Rectal smooth muscle tissue (tissue), 1 donor: ENCODE data around the gene ZNF470.

Experiments
- H3K27ac ChIP-seq: one replicate; pipeline ENCODE4 v1.7.0; 2013; ENCODE audit warnings: low read depth, low read length, inconsistent platforms
- H3K27me3 ChIP-seq: one replicate; pipeline ENCODE4 v1.7.0; 2013; ENCODE audit warnings: low read length; ENCODE audit not compliant: control insufficient read depth, insufficient read depth
- H3K36me3 ChIP-seq: one replicate; pipeline ENCODE4 v1.7.0; 2013; ENCODE audit warnings: low read length; ENCODE audit not compliant: control insufficient read depth, insufficient read depth
- H3K4me1 ChIP-seq: one replicate; pipeline ENCODE4 v1.7.0; 2013; ENCODE audit warnings: low read length; ENCODE audit not compliant: control insufficient read depth, insufficient read depth
- H3K4me3 ChIP-seq: one replicate; pipeline ENCODE4 v1.7.0; 2013; ENCODE audit warnings: low read length
- H3K9ac ChIP-seq: one replicate; pipeline ENCODE4 v1.7.0; 2013; ENCODE audit warnings: low read length

The ZNF470 gene

GRCh38 chr19:56567274-56568120 lies at the start of gene ZNF470:
Gene ZNF470 (plus strand): TSS chr19:56567468. CDS start chr19:56570312, 2,844 bp downstream.
- peak within 1 kb of the TSS; percentile 85 for H3K27ac ChIP-seq
- no peaks in the 10 kb centered on the region for H3K27me3 ChIP-seq
- peak within 1 kb of the TSS; percentile 76 for H3K9ac ChIP-seq
- H3K4me1 ChIP-seq, result peaks cover 4% of the 10 kb centered on the region
- H3K36me3 ChIP-seq, result peaks cover 7% of the 10 kb centered on the region
- H3K4me3 ChIP-seq, result peak within 1 kb of the TSS; percentile 88

GRCh38 chr19:56525214-56525860 lies 41.9 kb upstream of the ZNF470 start:
- no peak overlapping the region for H3K4me3 ChIP-seq
- no peak overlapping the region for H3K27ac ChIP-seq
- no peaks in the 10 kb centered on the region for H3K27me3 ChIP-seq
- H3K9ac ChIP-seq, result no peak overlapping the region
- peaks cover 12% of the 10 kb centered on the region for H3K36me3 ChIP-seq
- H3K4me1 ChIP-seq, result no peaks in the 10 kb centered on the region

GRCh38 chr19:56537442-56537841 lies 29.8 kb upstream of the ZNF470 start:
- H3K4me1 ChIP-seq, result peaks cover 8% of the 10 kb centered on the region
- no peaks in the 10 kb centered on the region for H3K27me3 ChIP-seq
- no peak overlapping the region for H3K9ac ChIP-seq
- H3K4me3 ChIP-seq, result peak overlapping the region; percentile 81
- no peak overlapping the region for H3K27ac ChIP-seq
- H3K36me3 ChIP-seq, result peaks cover 10% of the 10 kb centered on the region

- Histone ChIP-seq H3K4me1 (peaks cover 8% of the 10 kb centered on the region), H3K27ac (peak overlapping the region; percentile 85), H3K27me3 (no peaks in the 10 kb centered on the region), H3K9ac (no peak overlapping the region), H3K4me3 (peak overlapping the region; percentile 81), H3K36me3 (peaks cover 10% of the 10 kb centered on the region)
These were observed 29.0 kb upstream of the ZNF470 start for GRCh38 chr19:56538254-56538760.

- Histone ChIP-seq H3K4me3 (peak within 1 kb of the TSS; percentile 81), H3K36me3 (peaks cover 10% of the 10 kb centered on the region), H3K9ac (peak within 1 kb of the TSS; percentile 16)
These were observed 28.5 kb upstream of the ZNF470 start, which contains the start of gene ZFP28 for GRCh38 chr19:56538761-56539263. Gene ZFP28 (plus strand): TSS chr19:56538948. CDS start chr19:56539019, 71 bp downstream.

GRCh38 chr19:56543776-56544175 lies 23.5 kb upstream of the ZNF470 start:
- Histone ChIP-seq H3K27me3 (no peaks in the 10 kb centered on the region), H3K27ac (no peak overlapping the region), H3K36me3 (peaks cover 15% of the 10 kb centered on the region), H3K4me1 (peaks cover 6% of the 10 kb centered on the region), H3K9ac (no peak overlapping the region), H3K4me3 (no peak overlapping the region)

More at GRCh38 chr19:56538761-56539263, 28.5 kb upstream of the ZNF470 start, which contains the start of gene ZFP28:
- no peaks in the 10 kb centered on the region for H3K27me3 ChIP-seq
- H3K4me1 ChIP-seq, result peaks cover 8% of the 10 kb centered on the region
- H3K27ac ChIP-seq, result peak within 1 kb of the TSS; percentile 85

- H3K27me3 ChIP-seq, result no peaks in the 10 kb centered on the region
- H3K4me1 ChIP-seq, result no peaks in the 10 kb centered on the region
- H3K9ac ChIP-seq, result no peak overlapping the region
- no peak overlapping the region for H3K27ac ChIP-seq
- peaks cover 27% of the 10 kb centered on the region for H3K36me3 ChIP-seq
- no peak overlapping the region for H3K4me3 ChIP-seq
These were observed 19.7 kb upstream of the ZNF470 start for GRCh38 chr19:56547535-56547934.

- H3K27ac ChIP-seq, result no peak overlapping the region
- H3K4me3 ChIP-seq, result peak overlapping the region; percentile 43
- H3K4me1 ChIP-seq, result no peaks in the 10 kb centered on the region
- no peak overlapping the region for H3K9ac ChIP-seq
- no peaks in the 10 kb centered on the region for H3K27me3 ChIP-seq
- H3K36me3 ChIP-seq, result peaks cover 36% of the 10 kb centered on the region
These were observed 12.9 kb upstream of the ZNF470 start for GRCh38 chr19:56554272-56554869.

GRCh38 chr19:56562766-56563165 lies 4.5 kb upstream of the ZNF470 start:
- Histone ChIP-seq H3K4me3 (no peak overlapping the region), H3K4me1 (no peaks in the 10 kb centered on the region), H3K27ac (no peak overlapping the region), H3K9ac (no peak overlapping the region), H3K27me3 (no peaks in the 10 kb centered on the region), H3K36me3 (no peaks in the 10 kb centered on the region)

GRCh38 chr19:56566904-56567273 lies 379 bp upstream of the ZNF470 start:
- H3K9ac ChIP-seq, result peak overlapping the region; percentile 76
- H3K27me3 ChIP-seq, result no peaks in the 10 kb centered on the region
- H3K4me3 ChIP-seq, result peak overlapping the region; percentile 88
- peaks cover 4% of the 10 kb centered on the region for H3K4me1 ChIP-seq
- H3K36me3 ChIP-seq, result peaks cover 7% of the 10 kb centered on the region
- H3K27ac ChIP-seq, result peak overlapping the region; percentile 85

- no peak overlapping the region for H3K4me3 ChIP-seq
These were observed 5.3 kb downstream of the ZNF470 start for GRCh38 chr19:56572589-56572988.

GRCh38 chr19:56573914-56574313 lies 6.6 kb downstream of the ZNF470 start:
- H3K4me1 ChIP-seq, result no peaks in the 10 kb centered on the region
- peaks cover 17% of the 10 kb centered on the region for H3K36me3 ChIP-seq
- H3K27ac ChIP-seq, result no peak overlapping the region
- H3K27me3 ChIP-seq, result no peaks in the 10 kb centered on the region
- no peak overlapping the region for H3K9ac ChIP-seq
- no peak overlapping the region for H3K4me3 ChIP-seq

More at GRCh38 chr19:56572589-56572988, 5.3 kb downstream of the ZNF470 start:
- Histone ChIP-seq H3K27ac (no peak overlapping the region), H3K9ac (no peak overlapping the region), H3K4me1 (peaks cover 4% of the 10 kb centered on the region), H3K36me3 (peaks cover 17% of the 10 kb centered on the region), H3K27me3 (no peaks in the 10 kb centered on the region)
